ENCODE results near the gene DNMBP.
"Not testable (repeated sequence)": the region's sequence is repeated elsewhere in the genome, so short reads cannot be mapped to it uniquely, and the experiment has no call there.

DNMBP gene

GRCh38 chr10:99906470-99906869 is 103.3 kb downstream of the DNMBP start:
- Mint-ChIP-seq H3K27me3 (ENCODE audit: low read depth) (no peaks in the 10 kb centered on the region), H3K9me3 (no peaks in the 10 kb centered on the region), H3K4me1 (ENCODE audit: low read depth) (peaks cover 9% of the 10 kb centered on the region), H3K27ac (no peak overlapping the region), H3K4me3 (no peak overlapping the region), H3K36me3 (ENCODE audit: low read depth) (no peaks in the 10 kb centered on the region)

GRCh38 chr10:99905971-99906370 is 103.8 kb downstream of the DNMBP start:
- Mint-ChIP-seq H3K36me3 (ENCODE audit: low read depth) (no peaks in the 10 kb centered on the region), H3K4me3 (no peak overlapping the region), H3K27ac (no peak overlapping the region), H3K4me1 (ENCODE audit: low read depth) (peaks cover 9% of the 10 kb centered on the region), H3K27me3 (ENCODE audit: low read depth) (no peaks in the 10 kb centered on the region), H3K9me3 (no peaks in the 10 kb centered on the region)

- Mint-ChIP-seq H3K9me3 (no peaks in the 10 kb centered on the region), H3K27me3 (ENCODE audit: low read depth) (no peaks in the 10 kb centered on the region), H3K4me1 (ENCODE audit: low read depth) (no peaks in the 10 kb centered on the region), H3K4me3 (no peak overlapping the region), H3K36me3 (ENCODE audit: low read depth) (no peaks in the 10 kb centered on the region), H3K27ac (no peak overlapping the region)
These were observed 113.9 kb downstream of the DNMBP start for GRCh38 chr10:99895867-99896266.

GRCh38 chr10:99895066-99895465 is 114.7 kb downstream of the DNMBP start:
- H3K4me3 Mint-ChIP-seq; H3K27me3 Mint-ChIP-seq (ENCODE audit: low read depth); H3K36me3 Mint-ChIP-seq (ENCODE audit: low read depth); H3K9me3 Mint-ChIP-seq; H3K27ac Mint-ChIP-seq; H3K4me1 Mint-ChIP-seq (ENCODE audit: low read depth): not testable (repeated sequence)

- Mint-ChIP-seq H3K27ac (no peak overlapping the region), H3K4me1 (ENCODE audit: low read depth) (no peaks in the 10 kb centered on the region), H3K9me3 (no peaks in the 10 kb centered on the region), H3K36me3 (ENCODE audit: low read depth) (no peaks in the 10 kb centered on the region), H3K4me3 (no peak overlapping the region), H3K27me3 (ENCODE audit: low read depth) (no peaks in the 10 kb centered on the region)
These were observed 115.1 kb downstream of the DNMBP start for GRCh38 chr10:99894613-99895012.

- Mint-ChIP-seq H3K27ac (no peak overlapping the region), H3K27me3 (ENCODE audit: low read depth) (no peaks in the 10 kb centered on the region), H3K4me3 (no peak overlapping the region), H3K36me3 (ENCODE audit: low read depth) (peaks cover 2% of the 10 kb centered on the region), H3K4me1 (ENCODE audit: low read depth) (no peaks in the 10 kb centered on the region), H3K9me3 (no peaks in the 10 kb centered on the region)
These were observed 121.1 kb downstream of the DNMBP start for GRCh38 chr10:99888622-99889021.

GRCh38 chr10:99883523-99883922 is 126.2 kb downstream of the DNMBP start:
- Mint-ChIP-seq H3K9me3 (no peaks in the 10 kb centered on the region), H3K36me3 (ENCODE audit: low read depth) (no peaks in the 10 kb centered on the region), H3K27me3 (ENCODE audit: low read depth) (no peaks in the 10 kb centered on the region), H3K27ac (no peak overlapping the region), H3K4me1 (ENCODE audit: low read depth) (peaks cover 4% of the 10 kb centered on the region), H3K4me3 (no peak overlapping the region)

- peaks cover 4% of the 10 kb centered on the region for H3K4me1 Mint-ChIP-seq (ENCODE audit: low read depth)
- H3K36me3 Mint-ChIP-seq (ENCODE audit: low read depth): no peaks in the 10 kb centered on the region
- H3K4me3 Mint-ChIP-seq: no peak overlapping the region
- H3K27me3 Mint-ChIP-seq (ENCODE audit: low read depth): no peaks in the 10 kb centered on the region
- no peaks in the 10 kb centered on the region for H3K9me3 Mint-ChIP-seq
- H3K27ac Mint-ChIP-seq: no peak overlapping the region
These were observed 128.4 kb downstream of the DNMBP start for GRCh38 chr10:99881371-99881770.

GRCh38 chr10:99880080-99880835 is 129.5 kb downstream of the DNMBP start:
- no peak overlapping the region for H3K27ac Mint-ChIP-seq
- H3K36me3 Mint-ChIP-seq (ENCODE audit: low read depth): peaks cover 2% of the 10 kb centered on the region
- no peak overlapping the region for H3K4me3 Mint-ChIP-seq

GRCh38 chr10:99875473-99875872 is 134.3 kb downstream of the DNMBP start:
- H3K27ac Mint-ChIP-seq: no peak overlapping the region
- no peaks in the 10 kb centered on the region for H3K9me3 Mint-ChIP-seq
- H3K27me3 Mint-ChIP-seq (ENCODE audit: low read depth): peaks cover 22% of the 10 kb centered on the region
- H3K4me3 Mint-ChIP-seq: no peak overlapping the region
- H3K36me3 Mint-ChIP-seq (ENCODE audit: low read depth): peaks cover 2% of the 10 kb centered on the region
- H3K4me1 Mint-ChIP-seq (ENCODE audit: low read depth): no peaks in the 10 kb centered on the region

More at GRCh38 chr10:99880080-99880835, 129.5 kb downstream of the DNMBP start:
- Mint-ChIP-seq H3K4me1 (ENCODE audit: low read depth) (peaks cover 4% of the 10 kb centered on the region), H3K27me3 (ENCODE audit: low read depth) (no peaks in the 10 kb centered on the region), H3K9me3 (no peaks in the 10 kb centered on the region)

GRCh38 chr10:99874341-99875085 is 135.2 kb downstream of the DNMBP start:
- no peak overlapping the region for H3K27ac Mint-ChIP-seq
- H3K4me1 Mint-ChIP-seq (ENCODE audit: low read depth): peaks cover 4% of the 10 kb centered on the region
- H3K9me3 Mint-ChIP-seq: no peaks in the 10 kb centered on the region

GRCh38 chr10:99873846-99874245 is 135.9 kb downstream of the DNMBP start:
- Mint-ChIP-seq H3K27ac (no peak overlapping the region), H3K4me3 (no peak overlapping the region), H3K36me3 (ENCODE audit: low read depth) (peaks cover 2% of the 10 kb centered on the region), H3K4me1 (ENCODE audit: low read depth) (peaks cover 4% of the 10 kb centered on the region), H3K27me3 (ENCODE audit: low read depth) (peaks cover 35% of the 10 kb centered on the region), H3K9me3 (no peaks in the 10 kb centered on the region)

More at GRCh38 chr10:99874341-99875085, 135.2 kb downstream of the DNMBP start:
- Mint-ChIP-seq H3K27me3 (ENCODE audit: low read depth) (peaks cover 31% of the 10 kb centered on the region), H3K36me3 (ENCODE audit: low read depth) (peaks cover 2% of the 10 kb centered on the region), H3K4me3 (no peak overlapping the region)

GRCh38 chr10:99872367-99873162 is 137.2 kb downstream of the DNMBP start:
- H3K4me1 Mint-ChIP-seq (ENCODE audit: low read depth): peaks cover 4% of the 10 kb centered on the region
- H3K9me3 Mint-ChIP-seq: no peaks in the 10 kb centered on the region
- H3K36me3 Mint-ChIP-seq (ENCODE audit: low read depth): peaks cover 2% of the 10 kb centered on the region
- no peak overlapping the region for H3K4me3 Mint-ChIP-seq
- no peak overlapping the region for H3K27ac Mint-ChIP-seq
- peaks cover 45% of the 10 kb centered on the region for H3K27me3 Mint-ChIP-seq (ENCODE audit: low read depth)

- Mint-ChIP-seq H3K27me3 (ENCODE audit: low read depth) (peaks cover 68% of the 10 kb centered on the region), H3K4me3 (peak overlapping the region; percentile 36), H3K27ac (peak overlapping the region; percentile 61), H3K9me3 (peaks cover 10% of the 10 kb centered on the region), H3K36me3 (ENCODE audit: low read depth) (no peaks in the 10 kb centered on the region), H3K4me1 (ENCODE audit: low read depth) (peaks cover 4% of the 10 kb centered on the region)
These were observed 139.5 kb downstream of the DNMBP start for GRCh38 chr10:99870123-99870730.

Measured in T-helper 1 cell treated with Interleukin-12 subunit alpha and Interleukin-12 subunit beta and Interleukin-4 antibody, amounts not matched to agents 30 μg/mL and 1 μg/mL, for 36 hours (primary cell).